SJSA1 (cell line): Measurements from ENCODE around the gene KLRF2. TPM values are rescaled to one million over a fixed set of nuclear protein-coding genes. Genes with fewer than 3 reads are reported as not detected.
A peak's percentile ranks its signal among the peaks of the same experiment; 100 is the strongest.

Experiments
- DNase-seq, 2 experiments: peaks; one replicate each; pipeline ENCODE4 v3.0.0-alpha.2; 2015 to 2020; ENCODE audit warnings: low spot score in 2 of 2, low read depth in 1 of 2
- H3K27ac ChIP-seq: fragments of 250-450 bp; sonication (Bioruptor Pico); 2 replicates; pipeline ENCODE4 v1.5.1; 2020; ENCODE audit warnings: mild to moderate bottlenecking, moderate library complexity
- H3K27me3 ChIP-seq: fragments of 250-450 bp; sonication (Bioruptor Pico); replicated peaks from 2 replicates; pipeline ENCODE4 v1.5.1; 2020; ENCODE audit warnings: mild to moderate bottlenecking, moderate library complexity
- H3K36me3 ChIP-seq: fragments of 250-450 bp; sonication (Bioruptor Pico); 2 replicates; pipeline ENCODE4 v1.5.1; 2020; ENCODE audit warnings: mild to moderate bottlenecking
- H3K4me1 ChIP-seq: fragments of 250-450 bp; sonication (Bioruptor Pico); replicated peaks from 2 replicates; pipeline ENCODE4 v1.6.1; 2021; ENCODE audit warnings: mild to moderate bottlenecking
- H3K4me3 ChIP-seq: fragments of 250-450 bp; sonication (Bioruptor Pico); 2 replicates; pipeline ENCODE4 v1.5.1; 2020; ENCODE audit warnings: mild to moderate bottlenecking
- H3K9me3 ChIP-seq: fragments of 250-450 bp; sonication (Bioruptor Pico); replicated peaks from 2 replicates; pipeline ENCODE4 v1.5.1; 2020; ENCODE audit warnings: mild to moderate bottlenecking
- total RNA-seq: library from RNA; depleted of rRNA; stranded (reverse); fragments of >200 nt; shearing (Covaris generic); gene quantifications from 2 replicates; pipeline ENCODE4 v1.2.3, GENCODE V29; 2014

Gene KLRF2
- total RNA-seq, 1 experiment from 2014 or later, result not detected

- Histone ChIP-seq H3K36me3 (no peaks in the 10 kb centered on the region), H3K27me3 (no peaks in the 10 kb centered on the region), H3K9me3 (no peaks in the 10 kb centered on the region), H3K4me3 (no peak overlapping the region), H3K4me1 (peaks cover 5% of the 10 kb centered on the region; the same call in 1 of the 2 replicates), H3K27ac (no peak overlapping the region)
- no peak for DNase-seq
Observed at GRCh38 chr12:9902539-9903228, 21.4 kb downstream of the KLRF2 start.

GRCh38 chr12:9906873-9907272, 25.6 kb downstream of the KLRF2 start:
- Histone ChIP-seq H3K4me1 (peaks cover 5% of the 10 kb centered on the region; the same call in 1 of the 2 replicates), H3K36me3 (no peaks in the 10 kb centered on the region), H3K27me3 (no peaks in the 10 kb centered on the region), H3K9me3 (peaks cover 13% of the 10 kb centered on the region), H3K27ac (no peak overlapping the region), H3K4me3 (no peak overlapping the region)
- no peak for DNase-seq

GRCh38 chr12:9907769-9908168, 26.5 kb downstream of the KLRF2 start:
- Histone ChIP-seq H3K27ac (no peak overlapping the region), H3K4me3 (no peak overlapping the region), H3K27me3 (no peaks in the 10 kb centered on the region), H3K36me3 (no peaks in the 10 kb centered on the region), H3K9me3 (peaks cover 13% of the 10 kb centered on the region), H3K4me1 (peaks cover 5% of the 10 kb centered on the region; the same call in 1 of the 2 replicates)
- DNase-seq, result no peak

- DNase-seq, result no peak
- Histone ChIP-seq H3K27ac (no peak overlapping the region), H3K27me3 (no peaks in the 10 kb centered on the region), H3K4me1 (peaks cover 5% of the 10 kb centered on the region; the same call in 1 of the 2 replicates), H3K9me3 (peaks cover 13% of the 10 kb centered on the region), H3K4me3 (no peak overlapping the region), H3K36me3 (no peaks in the 10 kb centered on the region)
Observed at GRCh38 chr12:9908350-9908749, 27.1 kb downstream of the KLRF2 start.

- DNase-seq, result no peak
- peaks cover 5% of the 10 kb centered on the region; the same call in 1 of the 2 replicates for H3K4me1 ChIP-seq
- no peaks in the 10 kb centered on the region for H3K36me3 ChIP-seq
- H3K4me3 ChIP-seq, result no peak overlapping the region
- H3K27me3 ChIP-seq, result no peaks in the 10 kb centered on the region
- H3K9me3 ChIP-seq, result peaks cover 13% of the 10 kb centered on the region
- H3K27ac ChIP-seq, result no peak overlapping the region
Observed at GRCh38 chr12:9909724-9910123, 28.4 kb downstream of the KLRF2 start.

- Histone ChIP-seq H3K27me3 (no peaks in the 10 kb centered on the region), H3K4me1 (peaks cover 5% of the 10 kb centered on the region; the same call in 1 of the 2 replicates), H3K9me3 (peaks cover 13% of the 10 kb centered on the region), H3K4me3 (no peak overlapping the region), H3K27ac (no peak overlapping the region), H3K36me3 (no peaks in the 10 kb centered on the region)
- no peak for DNase-seq
Observed at GRCh38 chr12:9910716-9911421, 29.6 kb downstream of the KLRF2 start.

GRCh38 chr12:9911708-9912107, 30.4 kb downstream of the KLRF2 start:
- Histone ChIP-seq H3K4me1 (peaks cover 3% of the 10 kb centered on the region; the same call in 1 of the 2 replicates), H3K4me3 (no peak overlapping the region), H3K36me3 (no peaks in the 10 kb centered on the region), H3K27me3 (no peaks in the 10 kb centered on the region), H3K9me3 (peaks cover 13% of the 10 kb centered on the region), H3K27ac (no peak overlapping the region)
- no peak for DNase-seq

- Histone ChIP-seq H3K27ac (no peak overlapping the region), H3K4me3 (no peak overlapping the region), H3K36me3 (no peaks in the 10 kb centered on the region), H3K27me3 (no peaks in the 10 kb centered on the region), H3K4me1 (no peaks in the 10 kb centered on the region), H3K9me3 (no peaks in the 10 kb centered on the region)
- no peak for DNase-seq
Observed at GRCh38 chr12:9919443-9919842, 38.2 kb downstream of the KLRF2 start.

GRCh38 chr12:9920451-9920850, 39.2 kb downstream of the KLRF2 start:
- Histone ChIP-seq H3K4me3 (no peak overlapping the region), H3K27me3 (no peaks in the 10 kb centered on the region), H3K36me3 (no peaks in the 10 kb centered on the region)

GRCh38 chr12:9922429-9922828, 41.1 kb downstream of the KLRF2 start:
- Histone ChIP-seq H3K27me3 (no peaks in the 10 kb centered on the region), H3K4me3 (no peak overlapping the region), H3K36me3 (no peaks in the 10 kb centered on the region), H3K4me1 (no peaks in the 10 kb centered on the region), H3K27ac (no peak overlapping the region), H3K9me3 (no peaks in the 10 kb centered on the region)
- no peak for DNase-seq

More at GRCh38 chr12:9920451-9920850, 39.2 kb downstream of the KLRF2 start:
- Histone ChIP-seq H3K4me1 (no peaks in the 10 kb centered on the region), H3K9me3 (no peaks in the 10 kb centered on the region), H3K27ac (no peak overlapping the region)
- DNase-seq, result no peak

GRCh38 chr12:9925705-9926393, 44.6 kb downstream of the KLRF2 start:
- Histone ChIP-seq H3K36me3 (no peaks in the 10 kb centered on the region), H3K4me1 (no peaks in the 10 kb centered on the region), H3K27ac (no peak overlapping the region), H3K4me3 (no peak overlapping the region), H3K9me3 (no peaks in the 10 kb centered on the region), H3K27me3 (no peaks in the 10 kb centered on the region; the same call in 1 of the 2 replicates)
- peak in 1 of 2 experiments; percentile 48 for DNase-seq

- Histone ChIP-seq H3K36me3 (no peaks in the 10 kb centered on the region), H3K27ac (no peak overlapping the region), H3K4me3 (no peak overlapping the region), H3K4me1 (no peaks in the 10 kb centered on the region), H3K27me3 (peaks cover 2% of the 10 kb centered on the region; the same call in 1 of the 2 replicates), H3K9me3 (no peaks in the 10 kb centered on the region)
- no peak for DNase-seq
Observed at GRCh38 chr12:9926876-9927275, 45.6 kb downstream of the KLRF2 start.

- no peaks in the 10 kb centered on the region for H3K9me3 ChIP-seq
- H3K36me3 ChIP-seq, result no peaks in the 10 kb centered on the region
- H3K4me1 ChIP-seq, result no peaks in the 10 kb centered on the region
- DNase-seq, result no peak
- H3K27me3 ChIP-seq, result peaks cover 2% of the 10 kb centered on the region; the same call in 1 of the 2 replicates
- H3K4me3 ChIP-seq, result no peak overlapping the region
- no peak overlapping the region for H3K27ac ChIP-seq
Observed at GRCh38 chr12:9928607-9929006, 47.3 kb downstream of the KLRF2 start.

- Histone ChIP-seq H3K27me3 (peaks cover 2% of the 10 kb centered on the region; the same call in 1 of the 2 replicates), H3K36me3 (no peaks in the 10 kb centered on the region), H3K4me3 (no peak overlapping the region), H3K4me1 (no peaks in the 10 kb centered on the region), H3K27ac (no peak overlapping the region), H3K9me3 (no peaks in the 10 kb centered on the region)
- no peak for DNase-seq
Observed at GRCh38 chr12:9931245-9931644, 50.0 kb downstream of the KLRF2 start.
